Measurements from ENCODE around the gene ANKRD12. TPM values are rescaled to one million over a fixed set of nuclear protein-coding genes. Genes with fewer than 3 reads are reported as not detected.

The ANKRD12 gene
- total and polyA plus RNA-seq, 2 donors (not counting 1 experiment from before 2014, with no cell fraction given), result 8.0 to 183 TPM

- no peak for TF ChIP-seq EZH2 (IDR thresholded peaks at IDR 0.05; ENCODE audit: borderline replicate concordance, insufficient read depth, low read depth, low read length, poor library complexity, severe bottlenecking)
- TF ChIP-seq CTCF (IDR thresholded peaks at IDR 0.05), result peak; percentile 25
- Histone ChIP-seq H3K9ac (ENCODE audit: low read length) (peak overlapping the region; percentile 85), H3K4me2 (replicated peaks; ENCODE audit: low read depth, low read length, poor library complexity, severe bottlenecking) (peak overlapping the region; percentile 81), H2AFZ (ENCODE audit: insufficient read depth, low read depth, low read length, poor library complexity, severe bottlenecking) (peak overlapping the region; percentile 81), H3K27me3 (replicated peaks in 1 of 4; ENCODE audit: control extremely low read depth in 1 of 4, control insufficient read depth in 3 of 4, insufficient read depth in 4 of 4, low read length in 3 of 4) (no peaks in the 10 kb centered on the region), H3K9me3 (ENCODE audit: control extremely low read depth in 1 of 3, control insufficient read depth in 2 of 3, insufficient read depth in 1 of 3, low read length in 2 of 3) (peaks cover 0 to 2% (median 0%) of the 10 kb centered on the region in 3 donors), H4K20me1 (ENCODE audit: control insufficient read depth, insufficient read depth, low read length, poor library complexity, severe bottlenecking) (no peaks in the 10 kb centered on the region), H3K79me2 (ENCODE audit: control insufficient read depth, insufficient read depth, low read length) (peaks cover 59% of the 10 kb centered on the region), H3K4me1 (ENCODE audit: control insufficient read depth in 2 of 2, insufficient read depth in 2 of 2, low read length in 2 of 2) (peaks cover 45 to 57% of the 10 kb centered on the region in 2 donors), H3K36me3 (replicated peaks in 1 of 2; ENCODE audit: control extremely low read depth in 1 of 2, control insufficient read depth in 1 of 2, extremely low read depth in 1 of 2, insufficient read depth in 2 of 2, low read length in 1 of 2) (peaks cover 5 to 10% of the 10 kb centered on the region in 2 experiments), H3K27ac (ENCODE audit: low read length in 2 of 2) (peak overlapping the region; percentile 80 to 86), H3K4me3 (ENCODE audit: control extremely low read depth in 1 of 5, extremely low read depth in 1 of 5, insufficient read depth in 1 of 5, low read depth in 2 of 5, low read length in 4 of 5) (peak overlapping the region; percentile 77 to 97 (median 88))
- Mint-ChIP-seq H3K4me3 (peak overlapping the region; percentile 95), H3K4me1 (peaks cover 58% of the 10 kb centered on the region), H3K9me3 (ENCODE audit: insufficient read depth) (no peaks in the 10 kb centered on the region), H3K27me3 (no peaks in the 10 kb centered on the region), H3K27ac (peak overlapping the region; percentile 93)
- WGBS (ENCODE audit: insufficient coverage), result 0% methylated on average over 1 of the region's 4 CpGs
- intact Hi-C loops (cut with micrococcal nuclease), result loop anchor here (1.0 to 5.0 kb wide), 4 partner anchors 14 to 511 kb away; partner anchors contain the start of genes PPP4R1 and RALBP1
- DNase-seq (peak; percentile 52), ATAC-seq (ENCODE audit: low read depth) (no peak)
- CTCF ChIA-PET, result interaction anchor here (0.7 to 3.2 kb wide), 13 partner anchors 10 to 412 kb away, joined by 3 to 27 read pairs (median 7); no protein-coding TSS in a partner anchor
- POLR2A ChIA-PET, result interaction anchor here (0.8 to 4.3 kb wide), 5 partner anchors 11 to 39 kb away, joined by 3 to 59 read pairs (median 9); partner anchors contain the start of gene ANKRD12
Observed at GRCh38 chr18:9103376-9103873, 33.2 kb upstream of the ANKRD12 start.

All from B cell (primary cell).